Measurements from ENCODE around the gene MYOF.
"Not testable (repeated sequence)": the region's sequence is repeated elsewhere in the genome, so short reads cannot be mapped to it uniquely, and the experiment has no call there.

The MYOF gene

GRCh38 chr10:93445097-93445960 lies 36.8 kb downstream of the MYOF start:
- TF ChIP-seq, protein P1, sequence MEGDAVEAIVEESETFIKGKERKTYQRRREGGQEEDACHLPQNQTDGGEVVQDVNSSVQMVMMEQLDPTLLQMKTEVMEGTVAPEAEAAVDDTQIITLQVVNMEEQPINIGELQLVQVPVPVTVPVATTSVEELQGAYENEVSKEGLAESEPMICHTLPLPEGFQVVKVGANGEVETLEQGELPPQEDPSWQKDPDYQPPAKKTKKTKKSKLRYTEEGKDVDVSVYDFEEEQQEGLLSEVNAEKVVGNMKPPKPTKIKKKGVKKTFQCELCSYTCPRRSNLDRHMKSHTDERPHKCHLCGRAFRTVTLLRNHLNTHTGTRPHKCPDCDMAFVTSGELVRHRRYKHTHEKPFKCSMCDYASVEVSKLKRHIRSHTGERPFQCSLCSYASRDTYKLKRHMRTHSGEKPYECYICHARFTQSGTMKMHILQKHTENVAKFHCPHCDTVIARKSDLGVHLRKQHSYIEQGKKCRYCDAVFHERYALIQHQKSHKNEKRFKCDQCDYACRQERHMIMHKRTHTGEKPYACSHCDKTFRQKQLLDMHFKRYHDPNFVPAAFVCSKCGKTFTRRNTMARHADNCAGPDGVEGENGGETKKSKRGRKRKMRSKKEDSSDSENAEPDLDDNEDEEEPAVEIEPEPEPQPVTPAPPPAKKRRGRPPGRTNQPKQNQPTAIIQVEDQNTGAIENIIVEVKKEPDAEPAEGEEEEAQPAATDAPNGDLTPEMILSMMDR (IDR thresholded peaks at IDR 0.05; ENCODE audit: low read depth, low read length): no peak
- peak; percentile 98 for DNase-seq (ENCODE audit: extremely low read depth, low read depth)

- TF ChIP-seq, protein P1 (IDR thresholded peaks at IDR 0.05; ENCODE audit: low read depth, low read length): no peak
- no peak for DNase-seq (ENCODE audit: extremely low read depth, low read depth)
These were observed 38.7 kb downstream of the MYOF start for GRCh38 chr10:93443481-93443880.

- DNase-seq (ENCODE audit: extremely low read depth, low read depth): not testable (repeated sequence)
These were observed 39.4 kb downstream of the MYOF start for GRCh38 chr10:93442721-93443120.

- DNase-seq (ENCODE audit: extremely low read depth, low read depth): peak; percentile 54
- TF ChIP-seq, protein P1 (IDR thresholded peaks at IDR 0.05; ENCODE audit: low read depth, low read length): no peak
These were observed 41.5 kb downstream of the MYOF start for GRCh38 chr10:93440591-93441091.

DNA sequence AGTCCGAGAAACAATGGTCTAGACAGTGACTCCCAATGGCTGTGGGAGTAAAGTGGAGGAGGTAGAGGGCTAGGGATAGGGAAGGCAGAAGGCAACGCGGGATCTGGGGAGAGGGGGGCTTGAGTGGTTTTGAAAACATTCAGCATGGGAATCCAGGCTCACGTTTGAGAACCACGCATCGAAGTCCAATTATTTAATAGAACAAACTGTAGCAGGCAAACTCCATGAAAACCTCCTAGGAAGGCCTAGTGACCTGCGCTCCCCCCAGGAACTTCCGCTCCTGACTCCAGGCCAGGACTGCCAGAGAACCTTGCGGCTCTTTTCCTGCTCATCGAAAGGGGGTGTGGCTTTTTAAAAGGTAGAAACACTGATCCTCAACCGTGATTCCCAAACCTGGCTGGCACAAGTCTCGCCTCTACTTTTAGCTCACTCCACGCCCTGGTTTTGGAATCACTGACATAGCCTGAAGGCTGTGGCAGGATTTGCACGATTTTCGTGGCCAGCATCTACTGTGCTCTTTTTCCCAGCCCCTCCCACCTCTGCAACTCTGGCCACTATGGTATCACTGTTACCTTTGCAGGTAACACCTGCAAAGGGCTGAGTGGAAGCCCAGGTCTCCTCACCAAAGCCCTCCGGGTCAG lies 43.4 kb downstream of the MYOF start:
- TF ChIP-seq, protein P1 (IDR thresholded peaks at IDR 0.05; ENCODE audit: low read depth, low read length): no peak
- no peak for DNase-seq (ENCODE audit: extremely low read depth, low read depth)

DNA sequence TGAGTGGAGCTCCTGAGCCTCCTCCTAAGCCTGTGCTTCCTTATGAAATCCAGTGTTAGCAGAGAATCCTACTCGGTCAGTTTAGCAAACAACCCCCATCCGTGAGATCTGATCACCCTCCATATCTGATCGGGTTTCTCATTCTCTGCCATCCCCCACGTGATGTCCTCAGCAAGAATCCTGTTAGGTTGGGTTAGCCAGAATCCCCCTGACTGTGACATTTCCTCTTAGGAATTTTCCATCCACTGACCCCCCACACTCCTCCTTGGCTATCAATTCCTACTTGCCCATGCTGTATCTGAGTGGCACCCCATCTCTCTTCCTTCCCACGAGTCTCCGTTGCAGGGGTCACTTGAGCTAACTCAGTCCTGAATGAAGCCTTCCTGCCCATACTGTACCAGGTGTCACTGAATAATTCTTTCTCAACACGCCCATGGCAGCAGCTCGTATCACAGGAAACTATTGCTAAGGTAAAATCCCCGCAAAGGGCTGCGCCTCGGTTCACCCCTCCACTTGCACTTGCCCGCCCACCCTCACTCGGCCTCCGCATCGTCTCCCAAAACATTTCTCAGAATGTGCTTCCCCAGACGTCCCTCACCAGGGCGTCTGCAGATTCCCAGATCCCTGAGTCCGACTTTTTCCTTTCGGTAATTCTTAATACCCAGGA lies 44.1 kb downstream of the MYOF start:
- TF ChIP-seq, protein P1 (IDR thresholded peaks at IDR 0.05; ENCODE audit: low read depth, low read length): no peak
- DNase-seq (ENCODE audit: extremely low read depth, low read depth): no peak

- DNase-seq (ENCODE audit: extremely low read depth, low read depth): peak; percentile 96
- TF ChIP-seq, protein P1 (IDR thresholded peaks at IDR 0.05; ENCODE audit: low read depth, low read length): no peak
These were observed 44.8 kb downstream of the MYOF start for GRCh38 chr10:93437086-93437945.
